Measurements from ENCODE around the gene NOTCH2. TPM values are rescaled to one million over a fixed set of nuclear protein-coding genes. Genes with fewer than 3 reads are reported as not detected.

NOTCH2 gene
- total and polyA plus RNA-seq, 10 of the 15 experiments (the other 5 are each of a cell fraction or from before 2014, with no cell fraction given), result 0.02 to 2.0 (median 0.62) TPM; not detected in 1

DNA sequence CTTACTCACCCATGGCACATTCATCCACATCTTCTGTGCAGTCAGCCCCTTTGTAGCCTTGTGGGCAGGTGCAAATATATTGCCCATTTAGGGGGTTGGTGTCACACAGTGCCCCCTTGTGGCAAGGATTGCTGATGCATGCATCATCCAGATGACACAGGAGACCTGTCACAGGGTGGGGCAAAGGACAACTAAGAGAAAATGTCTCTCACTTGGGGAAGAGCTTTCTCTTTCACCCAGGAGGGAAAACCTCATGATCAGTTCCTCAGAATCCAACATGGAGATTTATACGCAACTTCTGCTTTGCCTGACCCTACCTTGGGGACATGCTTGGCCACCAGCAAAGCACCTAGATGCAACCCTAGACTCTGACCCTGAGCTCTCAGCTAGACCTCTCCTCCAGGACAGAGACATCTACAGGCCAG, 101.4 kb downstream of the NOTCH2 start (continued):
- peak; percentile 67 to 89 for TF ChIP-seq SRF (IDR thresholded peaks at IDR 0.05; ENCODE audit: low read depth in 2 of 2, low read length in 2 of 2)
- 0 out of 2 replicates have a peak, but pooled peaks have one; percentile 28 for TF ChIP-seq YY1 (IDR thresholded peaks at IDR 0.05; ENCODE audit: low read depth, low read length)
- peak; percentile 58; the same call in 1 of the 2 replicates for TF ChIP-seq SMC3 (IDR thresholded peaks at IDR 0.05; ENCODE audit: borderline replicate concordance, low read length)
- TF ChIP-seq POU2F2 (IDR thresholded peaks at IDR 0.05; ENCODE audit: borderline replicate concordance, low read depth, low read length), result peak; percentile 48; the same call in 1 of the 3 replicates
- no peak for TF ChIP-seq REST (IDR thresholded peaks at IDR 0.05; ENCODE audit: low read depth, low read length)
- TF ChIP-seq, protein P1, sequence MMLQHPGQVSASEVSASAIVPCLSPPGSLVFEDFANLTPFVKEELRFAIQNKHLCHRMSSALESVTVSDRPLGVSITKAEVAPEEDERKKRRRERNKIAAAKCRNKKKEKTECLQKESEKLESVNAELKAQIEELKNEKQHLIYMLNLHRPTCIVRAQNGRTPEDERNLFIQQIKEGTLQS (IDR thresholded peaks at IDR 0.05; ENCODE audit: borderline replicate concordance, extremely low read depth, low read depth, low read length), result no peak

DNA sequence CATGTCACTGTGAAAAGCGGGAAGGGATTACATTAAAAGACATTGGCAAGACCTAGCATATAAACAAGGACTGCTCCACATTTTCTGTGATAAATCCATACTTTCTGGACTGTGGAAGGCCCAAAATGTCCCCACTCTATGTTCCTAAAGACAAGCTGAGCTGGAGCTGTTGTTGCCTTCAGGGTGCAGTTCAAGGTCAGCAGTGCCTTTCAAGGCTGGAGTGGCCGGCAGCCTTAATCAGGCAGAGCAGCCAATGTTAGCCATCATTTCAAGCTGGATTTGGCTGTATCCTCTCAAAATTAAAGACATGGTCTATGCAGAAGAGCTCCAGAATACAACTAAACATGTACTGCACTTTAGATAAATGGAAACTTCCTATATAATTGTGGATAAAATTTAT, 102.8 kb downstream of the NOTCH2 start:
- in situ Hi-C loops (cut with MboI), result no loop called here
- CTCF ChIA-PET, result interaction anchor here (1.3 to 3.3 kb wide), 3 partner anchors 9 to 17 kb away, joined by 4 to 24 read pairs (median 6); no protein-coding TSS in a partner anchor
- no peak for TF ChIP-seq EED (IDR thresholded peaks at IDR 0.05; ENCODE audit: low read depth)
- TF ChIP-seq FOXK2 (IDR thresholded peaks at IDR 0.05), result no peak
- TF ChIP-seq MEF2A (IDR thresholded peaks at IDR 0.05; ENCODE audit: insufficient read depth, low read depth, low read length), result no peak
- no peak for TF ChIP-seq KDM1A (IDR thresholded peaks at IDR 0.05; ENCODE audit: borderline replicate concordance)
- TF ChIP-seq, protein P2, sequence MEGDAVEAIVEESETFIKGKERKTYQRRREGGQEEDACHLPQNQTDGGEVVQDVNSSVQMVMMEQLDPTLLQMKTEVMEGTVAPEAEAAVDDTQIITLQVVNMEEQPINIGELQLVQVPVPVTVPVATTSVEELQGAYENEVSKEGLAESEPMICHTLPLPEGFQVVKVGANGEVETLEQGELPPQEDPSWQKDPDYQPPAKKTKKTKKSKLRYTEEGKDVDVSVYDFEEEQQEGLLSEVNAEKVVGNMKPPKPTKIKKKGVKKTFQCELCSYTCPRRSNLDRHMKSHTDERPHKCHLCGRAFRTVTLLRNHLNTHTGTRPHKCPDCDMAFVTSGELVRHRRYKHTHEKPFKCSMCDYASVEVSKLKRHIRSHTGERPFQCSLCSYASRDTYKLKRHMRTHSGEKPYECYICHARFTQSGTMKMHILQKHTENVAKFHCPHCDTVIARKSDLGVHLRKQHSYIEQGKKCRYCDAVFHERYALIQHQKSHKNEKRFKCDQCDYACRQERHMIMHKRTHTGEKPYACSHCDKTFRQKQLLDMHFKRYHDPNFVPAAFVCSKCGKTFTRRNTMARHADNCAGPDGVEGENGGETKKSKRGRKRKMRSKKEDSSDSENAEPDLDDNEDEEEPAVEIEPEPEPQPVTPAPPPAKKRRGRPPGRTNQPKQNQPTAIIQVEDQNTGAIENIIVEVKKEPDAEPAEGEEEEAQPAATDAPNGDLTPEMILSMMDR (IDR thresholded peaks at IDR 0.05 in 2 of 3, conservative IDR thresholded peaks at IDR 0.05 in 1 of 3; ENCODE audit: control insufficient read depth in 2 of 3, extremely low read depth in 1 of 3, insufficient read depth in 1 of 3, low read depth in 3 of 3, low read length in 3 of 3), result no peak
- TF ChIP-seq NR2F1 (conservative IDR thresholded peaks at IDR 0.05), result no peak
- TF ChIP-seq ASH2L (IDR thresholded peaks at IDR 0.05; ENCODE audit: borderline replicate concordance, low read depth), result no peak
- TF ChIP-seq CHD1 (IDR thresholded peaks at IDR 0.05; ENCODE audit: low read depth, low read length), result no peak
- TF ChIP-seq KAT2A (conservative IDR thresholded peaks at IDR 0.05; ENCODE audit: control insufficient read depth, low read depth, low read length), result no peak
- no peak for TF ChIP-seq NFYA (IDR thresholded peaks at IDR 0.05; ENCODE audit: borderline replicate concordance, low read depth, low read length)
- TF ChIP-seq MTA2 (IDR thresholded peaks at IDR 0.05; ENCODE audit: low read depth), result no peak
- TF ChIP-seq ZNF384 (IDR thresholded peaks at IDR 0.05; ENCODE audit: borderline replicate concordance, low read depth, low read length), result no peak
- TF ChIP-seq ZNF217 (IDR thresholded peaks at IDR 0.05), result no peak

More for the DNA sequence above, 102.8 kb downstream of the NOTCH2 start:
- Histone ChIP-seq H3K27me3 (replicated peaks in 1 of 2; ENCODE audit: control insufficient read depth in 2 of 2, insufficient read depth in 2 of 2, low read length in 1 of 2) (no peaks in the 10 kb centered on the region; a peak in 1 of 4 replicates), H3K27ac (ENCODE audit: control insufficient read depth, insufficient read depth) (no peak overlapping the region), H3K4me1 (ENCODE audit: control insufficient read depth, insufficient read depth, low read length) (no peaks in the 10 kb centered on the region), H2AFZ (ENCODE audit: control insufficient read depth, low read depth, low read length) (no peak overlapping the region), H4K20me1 (ENCODE audit: control insufficient read depth, insufficient read depth) (no peaks in the 10 kb centered on the region), H3K4me3 (no peak overlapping the region), H3K79me2 (ENCODE audit: control insufficient read depth, insufficient read depth, low read length) (no peaks in the 10 kb centered on the region), H3K9ac (ENCODE audit: control insufficient read depth, insufficient read depth, low read length) (no peak overlapping the region), H3K9me3 (replicated peaks; ENCODE audit: control insufficient read depth, insufficient read depth, low read length) (no peaks in the 10 kb centered on the region), H3K4me2 (ENCODE audit: control insufficient read depth, insufficient read depth) (no peak overlapping the region), H3K36me3 (ENCODE audit: control insufficient read depth in 2 of 2, insufficient read depth in 2 of 2, low read length in 1 of 2) (no peaks in the 10 kb centered on the region)
- RAD21 ChIA-PET (ENCODE audit: unreplicated experiment), result no interaction called here
- no peak for DNase-seq (ENCODE audit: low read depth, low spot score)
- POLR2A ChIA-PET, result no interaction called here
- intact Hi-C loops (cut with micrococcal nuclease; ENCODE audit: unreplicated experiment), result loop anchor here (5.0 kb wide), 1 partner anchor 79 kb away; no protein-coding TSS in a partner anchor
- SMC1A ChIA-PET (ENCODE audit: uncharacterized antibody, unreplicated experiment), result no interaction called here
- ATAC-seq, result no peak
- no TSS peak for BruUV-seq (replicated peaks)
- 98% methylated on average over 2 of the region's 2 CpGs for WGBS (ENCODE audit: insufficient coverage, insufficient replicate concordance, low lambda C conversion rate, missing lambda C conversion rate)
- FAIRE-seq, result no peak

All from GM12878 (cell line).